Ovary (tissue), 3 donors: ENCODE results near the gene CNPPD1.

Experiments
- CTCF ChIP-seq, 3 donors: fragments of 450-650 bp in 2 of 3; fragments of 200-600 bp in 1 of 3; IDR thresholded peaks; one replicate each; pipeline versions ENCODE4 v1.5.1 to v1.8.0; 2016 to 2022; ENCODE audit warnings: antibody characterized with exemption in 3 of 3, mild to moderate bottlenecking in 1 of 3
- POLR2A ChIP-seq: fragments of 450-650 bp; IDR thresholded peaks from one replicate; pipeline ENCODE4 v1.6.1; 2017; ENCODE audit warnings: antibody characterized with exemption, mild to moderate bottlenecking, moderate library complexity
- donor health status: DM: no; HTN: no; CAD: no.

DNA sequence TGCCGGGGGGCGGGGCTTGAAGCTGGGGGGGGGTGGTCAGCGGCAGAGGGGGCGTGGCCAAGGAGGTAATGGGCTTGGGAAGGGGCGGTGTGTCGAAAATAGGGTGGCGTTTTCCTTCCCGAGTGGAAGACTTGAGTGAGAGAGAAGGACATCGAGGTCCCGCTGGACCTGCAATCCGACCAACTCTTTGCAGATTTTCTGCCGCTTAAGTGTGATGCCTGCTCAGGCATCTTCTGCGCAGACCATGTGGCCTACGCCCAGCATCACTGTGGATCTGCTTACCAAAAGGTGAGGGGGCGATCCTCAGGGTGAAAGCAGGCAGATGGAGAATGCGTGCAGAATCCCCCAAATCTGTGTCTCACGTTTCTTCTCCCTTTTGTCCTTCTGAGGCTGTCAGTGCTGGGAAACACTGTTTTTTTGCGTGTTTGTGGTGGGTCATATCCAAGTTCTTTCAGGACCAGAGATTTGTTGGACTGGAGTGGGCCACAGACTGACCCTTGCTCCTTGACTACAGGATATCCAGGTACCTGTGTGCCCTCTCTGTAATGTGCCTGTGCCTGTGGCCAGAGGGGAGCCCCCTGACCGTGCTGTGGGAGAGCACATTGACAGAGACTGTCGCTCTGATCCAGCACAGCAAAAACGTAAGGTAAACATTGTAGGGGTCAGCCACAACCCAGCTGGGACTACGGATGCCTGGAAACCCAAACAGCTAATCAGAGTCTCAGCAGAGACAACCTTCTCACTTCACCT, 30.6 kb upstream of the CNPPD1 start:
- TF ChIP-seq CTCF (IDR thresholded peaks at IDR 0.05): no peak
- TF ChIP-seq POLR2A: no peak
